Neural progenitor cell (in vitro differentiated cells): ENCODE measurements around the gene SLC25A11. TPM values are rescaled to one million over a fixed set of nuclear protein-coding genes. Genes with fewer than 3 reads are reported as not detected.

Source experiments
- DNase-seq: peaks from one replicate; pipeline ENCODE4 v3.0.0-alpha.2; 2016; ENCODE audit warnings: low spot score
- H2AFZ ChIP-seq: fragments of 200-600 bp; sonication (generic); replicated peaks from 2 replicates; pipeline ENCODE4 v1.6.1; 2016; ENCODE audit warnings: antibody characterized with exemption
- H3F3A ChIP-seq: fragments of 200-600 bp; sonication (generic); 2 replicates; pipeline ENCODE4 v1.6.1; 2016; ENCODE audit warnings: antibody characterized with exemption, low read depth
- H3K27ac ChIP-seq: fragments of 200-600 bp; sonication (generic); 2 replicates; pipeline ENCODE4 v1.5.1; 2016; ENCODE audit warnings: mild to moderate bottlenecking
- H3K27me3 ChIP-seq: fragments of 200-600 bp; sonication (generic); 2 replicates; pipeline ENCODE4 v1.6.1; 2016; ENCODE audit warnings: mild to moderate bottlenecking, moderate library complexity
- H3K36me3 ChIP-seq: fragments of 200-600 bp; sonication (generic); 2 replicates; pipeline ENCODE4 v1.5.1; 2016
- H3K4me1 ChIP-seq: fragments of 200-600 bp; sonication (generic); 2 replicates; pipeline ENCODE4 v1.6.1; 2016; ENCODE audit warnings: mixed run types
- H3K4me2 ChIP-seq: fragments of 200-600 bp; sonication (generic); 2 replicates; pipeline ENCODE4 v1.6.1; 2016
- H3K4me3 ChIP-seq: fragments of 200-600 bp; sonication (generic); 2 replicates; pipeline ENCODE4 v1.5.1; 2016
- H3K79me2 ChIP-seq: fragments of 200-600 bp; sonication (generic); 2 replicates; pipeline ENCODE4 v1.6.1; 2016; ENCODE audit warnings: low read depth
- H3K9ac ChIP-seq: fragments of 200-600 bp; sonication (generic); 2 replicates; pipeline ENCODE4 v1.6.1; 2016
- H3K9me3 ChIP-seq: fragments of 200-600 bp; sonication (generic); 2 replicates; pipeline ENCODE4 v1.5.1; 2016; ENCODE audit warnings: low read depth
- H4K20me1 ChIP-seq: fragments of 200-600 bp; sonication (generic); 2 replicates; pipeline ENCODE4 v1.6.1; 2016; ENCODE audit warnings: low read depth
- H3K27ac Mint-ChIP-seq: 3 replicates; pipeline ENCODE4 v1.8.0; 2021; ENCODE audit warnings: mixed read lengths
- H3K27me3 Mint-ChIP-seq: 2 replicates; pipeline ENCODE4 v1.8.0; 2022; ENCODE audit warnings: low read depth, mild to moderate bottlenecking, inconsistent platforms, moderate library complexity, mixed read lengths; ENCODE audit not compliant: insufficient read depth
- H3K36me3 Mint-ChIP-seq: 3 replicates; pipeline ENCODE4 v1.8.0; 2021; ENCODE audit warnings: mixed read lengths
- H3K4me1 Mint-ChIP-seq: 3 replicates; pipeline ENCODE4 v1.8.0; 2021; ENCODE audit warnings: mixed read lengths
- H3K4me3 Mint-ChIP-seq: 3 replicates; pipeline ENCODE4 v1.8.0; 2021; ENCODE audit warnings: mild to moderate bottlenecking, moderate library complexity, mixed read lengths
- H3K9me3 Mint-ChIP-seq: 3 replicates; pipeline ENCODE4 v1.8.0; 2020; ENCODE audit warnings: mixed read lengths
- EZH2 ChIP-seq: fragments of 200-600 bp; sonication (generic); IDR thresholded peaks from 2 replicates; pipeline ENCODE4 v1.6.1; 2017; ENCODE audit warnings: antibody characterized with exemption, mild to moderate bottlenecking, moderate library complexity
- EZH2phosphoT487 ChIP-seq: fragments of 200-600 bp; sonication (generic); IDR thresholded peaks from 2 replicates; pipeline ENCODE4 v1.6.1; 2017; ENCODE audit warnings: antibody characterized with exemption
- total RNA-seq: library from RNA; depleted of rRNA; stranded (reverse); fragments of >200 nt; gene quantifications from 2 replicates; pipeline ENCODE4 v1.2.3, GENCODE V29; 2015; ENCODE audit warnings: low replicate concordance
- TF ChIP-seq, protein P1 (sequence below): fragments of 200-600 bp; sonication (generic); IDR thresholded peaks from 2 replicates; pipeline ENCODE4 v1.5.1; 2017; ENCODE audit warnings: antibody characterized with exemption, mild to moderate bottlenecking

SLC25A11 gene
- total RNA-seq, 1 donor from 2014 or later: 35.3 TPM

DNA sequence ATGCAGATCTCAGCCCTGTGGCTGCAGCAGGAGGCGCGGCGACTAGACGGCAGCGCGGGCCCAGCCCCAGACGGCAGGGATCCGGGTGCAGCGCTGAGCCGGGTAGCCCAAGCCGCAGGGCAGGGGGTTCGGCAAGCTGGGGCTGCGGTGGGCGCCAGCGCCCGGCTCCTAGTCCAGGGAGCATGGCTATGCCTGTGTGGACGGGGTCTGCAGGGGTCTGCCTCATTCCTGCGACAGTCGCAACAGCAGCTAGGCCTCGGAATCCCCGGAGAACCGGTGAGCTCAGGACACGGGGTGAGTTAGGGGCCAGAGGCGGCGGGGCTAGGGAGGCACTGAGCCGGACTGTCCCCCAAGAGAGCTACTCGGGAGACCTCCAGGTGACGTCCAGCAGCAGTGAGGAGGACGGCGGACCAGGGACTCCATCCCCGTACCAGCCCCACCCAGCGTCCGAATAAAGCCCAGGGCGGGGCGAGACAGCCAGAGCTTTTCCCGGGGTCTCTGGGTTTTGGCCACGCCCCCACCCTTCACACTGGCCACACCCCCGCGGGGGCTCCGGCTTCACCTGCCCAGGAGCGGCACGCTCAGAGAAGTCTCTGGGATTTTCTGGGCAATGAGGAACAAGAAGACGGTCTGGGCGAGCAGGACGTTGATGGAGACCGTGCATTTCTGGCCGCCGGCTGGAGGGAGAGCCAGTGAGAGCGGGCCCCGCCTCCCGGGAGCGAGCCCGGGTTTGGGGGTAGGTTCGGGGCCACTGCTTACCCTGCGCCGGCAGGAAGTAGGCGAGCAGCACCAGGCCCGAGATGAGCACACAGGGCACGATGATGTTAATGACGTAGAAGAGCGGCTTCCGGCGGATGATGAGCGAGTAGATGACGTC, 39.4 kb downstream of the SLC25A11 start:
- H2AFZ ChIP-seq: no peak overlapping the region
- H3K27me3 ChIP-seq: peaks cover 35% of the 10 kb centered on the region
- no peaks in the 10 kb centered on the region for H3K36me3 ChIP-seq
- Mint-ChIP-seq H3K9me3 (no peaks in the 10 kb centered on the region), H3K27ac (no peak overlapping the region), H3K4me1 (peaks cover 6% of the 10 kb centered on the region), H3K36me3 (peaks cover 10% of the 10 kb centered on the region), H3K4me3 (no peak overlapping the region), H3K27me3 (peaks cover 11% of the 10 kb centered on the region)
- peak overlapping the region; percentile 24 for H3K4me3 ChIP-seq
- H3K79me2 ChIP-seq: no peaks in the 10 kb centered on the region
- no peak overlapping the region for H3K9ac ChIP-seq
- H3K4me1 ChIP-seq: no peaks in the 10 kb centered on the region
- no peak overlapping the region for H3K27ac ChIP-seq
- peak overlapping the region; percentile 72 for H3K4me2 ChIP-seq
- no peaks in the 10 kb centered on the region for H4K20me1 ChIP-seq
- DNase-seq: peak; percentile 70
- TF ChIP-seq, protein P1, sequence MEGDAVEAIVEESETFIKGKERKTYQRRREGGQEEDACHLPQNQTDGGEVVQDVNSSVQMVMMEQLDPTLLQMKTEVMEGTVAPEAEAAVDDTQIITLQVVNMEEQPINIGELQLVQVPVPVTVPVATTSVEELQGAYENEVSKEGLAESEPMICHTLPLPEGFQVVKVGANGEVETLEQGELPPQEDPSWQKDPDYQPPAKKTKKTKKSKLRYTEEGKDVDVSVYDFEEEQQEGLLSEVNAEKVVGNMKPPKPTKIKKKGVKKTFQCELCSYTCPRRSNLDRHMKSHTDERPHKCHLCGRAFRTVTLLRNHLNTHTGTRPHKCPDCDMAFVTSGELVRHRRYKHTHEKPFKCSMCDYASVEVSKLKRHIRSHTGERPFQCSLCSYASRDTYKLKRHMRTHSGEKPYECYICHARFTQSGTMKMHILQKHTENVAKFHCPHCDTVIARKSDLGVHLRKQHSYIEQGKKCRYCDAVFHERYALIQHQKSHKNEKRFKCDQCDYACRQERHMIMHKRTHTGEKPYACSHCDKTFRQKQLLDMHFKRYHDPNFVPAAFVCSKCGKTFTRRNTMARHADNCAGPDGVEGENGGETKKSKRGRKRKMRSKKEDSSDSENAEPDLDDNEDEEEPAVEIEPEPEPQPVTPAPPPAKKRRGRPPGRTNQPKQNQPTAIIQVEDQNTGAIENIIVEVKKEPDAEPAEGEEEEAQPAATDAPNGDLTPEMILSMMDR: no peak
- no peak for TF ChIP-seq EZH2
- TF ChIP-seq EZH2phosphoT487: no peak
- H3K9me3 ChIP-seq: no peaks in the 10 kb centered on the region
- H3F3A ChIP-seq: peaks cover 10% of the 10 kb centered on the region

DNA sequence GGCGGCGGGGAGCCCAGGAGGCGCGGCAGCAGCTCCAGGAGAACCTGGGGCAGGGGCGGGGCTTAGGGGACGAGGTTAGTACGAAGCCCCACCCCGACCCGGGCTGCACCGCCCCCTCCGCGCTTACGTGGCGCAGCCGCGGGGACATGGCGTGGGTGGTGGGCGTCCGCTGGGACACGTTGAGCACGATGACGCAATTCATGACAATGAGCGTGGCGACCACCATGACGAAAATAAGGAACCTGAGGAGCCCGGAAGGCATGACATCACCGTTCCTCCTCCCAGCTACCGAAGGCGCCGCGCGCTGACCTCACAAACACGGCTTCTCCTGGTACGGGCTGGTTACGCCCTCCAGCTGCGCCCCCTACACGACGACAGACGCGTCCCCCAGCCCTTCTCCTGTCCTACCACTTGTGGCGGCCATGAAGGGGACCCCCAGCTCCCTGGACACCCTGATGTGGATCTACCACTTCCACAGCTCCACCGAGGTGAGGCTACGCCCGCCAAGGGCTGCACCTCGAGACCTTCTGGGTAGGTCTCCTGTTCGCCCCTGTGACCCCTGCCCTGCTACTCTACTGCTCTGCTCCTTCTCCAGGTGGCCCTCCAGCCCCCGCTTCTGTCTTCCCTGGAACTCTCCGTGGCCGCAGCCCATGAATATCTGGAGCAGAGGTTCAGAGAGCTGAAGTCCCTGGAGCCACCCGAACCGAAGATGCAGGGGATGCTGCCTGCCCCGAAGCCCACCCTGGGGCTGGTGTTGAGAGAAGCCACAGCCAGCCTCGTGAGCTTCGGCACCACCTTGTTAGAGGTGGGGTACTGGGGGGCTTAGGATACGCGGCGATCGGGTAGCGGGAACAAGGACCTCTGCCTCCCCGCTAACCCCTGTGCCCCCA, 40.3 kb downstream of the SLC25A11 start, which contains the start of gene C17orf107:
Gene C17orf107 (plus strand): TSS at position 196 of the 890 bp plus-strand sequence. CDS start 227 bp downstream, at position 423.
- Histone ChIP-seq H3K27ac (no peak within 1 kb of the TSS), H3K4me1 (no peaks in the 10 kb centered on the region), H2AFZ (peak within 1 kb of the TSS; percentile 14), H3K79me2 (no peaks in the 10 kb centered on the region), H3K9me3 (no peaks in the 10 kb centered on the region), H4K20me1 (no peaks in the 10 kb centered on the region), H3K4me2 (peak within 1 kb of the TSS; percentile 72), H3K9ac (no peak within 1 kb of the TSS), H3K27me3 (peaks cover 27% of the 10 kb centered on the region), H3K4me3 (peak within 1 kb of the TSS; percentile 43), H3F3A (peaks cover 10% of the 10 kb centered on the region), H3K36me3 (no peaks in the 10 kb centered on the region)
- DNase-seq: peak; percentile 81
- peaks cover 6% of the 10 kb centered on the region for H3K4me1 Mint-ChIP-seq
- peaks cover 11% of the 10 kb centered on the region for H3K36me3 Mint-ChIP-seq
- H3K27me3 Mint-ChIP-seq: peaks cover 11% of the 10 kb centered on the region
- H3K4me3 Mint-ChIP-seq: peak within 1 kb of the TSS; percentile 18
- H3K27ac Mint-ChIP-seq: no peak within 1 kb of the TSS
- H3K9me3 Mint-ChIP-seq: no peaks in the 10 kb centered on the region
- TF ChIP-seq, protein P1: no peak
- TF ChIP-seq EZH2: no peak
- TF ChIP-seq EZH2phosphoT487: peak; percentile 34

DNA sequence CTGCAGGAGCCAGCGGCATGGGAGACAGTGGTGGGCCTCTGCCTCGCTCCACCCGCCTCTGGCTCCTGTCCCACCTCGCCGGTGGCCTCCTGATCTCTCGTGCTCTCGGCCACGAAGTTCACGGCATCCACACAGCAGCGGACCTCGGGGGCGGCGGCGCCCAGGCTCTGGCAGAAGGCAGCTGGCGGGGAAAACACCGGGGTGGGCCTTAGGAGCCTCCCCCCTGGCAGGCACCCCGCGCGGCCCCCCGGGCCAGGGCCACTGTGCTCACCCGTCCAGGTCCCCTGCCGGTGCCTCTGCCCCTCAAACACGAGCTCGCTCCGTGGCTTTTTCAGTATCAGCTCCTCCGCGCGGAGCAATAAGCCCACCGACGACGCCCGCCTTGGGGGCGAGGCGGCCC, 40.9 kb downstream of the SLC25A11 start:
- Mint-ChIP-seq H3K4me1 (peaks cover 6% of the 10 kb centered on the region), H3K9me3 (no peaks in the 10 kb centered on the region), H3K4me3 (no peak overlapping the region), H3K27ac (no peak overlapping the region), H3K27me3 (peaks cover 11% of the 10 kb centered on the region), H3K36me3 (peaks cover 11% of the 10 kb centered on the region)
- H3K4me2 ChIP-seq: peak overlapping the region; percentile 72
- H3K79me2 ChIP-seq: no peaks in the 10 kb centered on the region
- peak overlapping the region; percentile 14 for H2AFZ ChIP-seq
- peaks cover 10% of the 10 kb centered on the region for H3F3A ChIP-seq
- H3K4me1 ChIP-seq: no peaks in the 10 kb centered on the region
- peaks cover 21% of the 10 kb centered on the region for H3K27me3 ChIP-seq
- no peaks in the 10 kb centered on the region for H3K9me3 ChIP-seq
- TF ChIP-seq EZH2 (no peak), EZH2phosphoT487 (no peak)
- TF ChIP-seq, protein P1: no peak
- no peak overlapping the region for H3K9ac ChIP-seq
- DNase-seq: no peak
- H3K36me3 ChIP-seq: no peaks in the 10 kb centered on the region
- peak overlapping the region; percentile 43 for H3K4me3 ChIP-seq
- no peaks in the 10 kb centered on the region for H4K20me1 ChIP-seq
- no peak overlapping the region for H3K27ac ChIP-seq
